Suppressor macrophage treated with lipopolysaccharide for 4 hours (primary cell): Measurements from ENCODE around the gene ZIC1.

Experiments
- DNase-seq: peaks from one replicate; pipeline ENCODE4 v3.0.0-alpha.2; 2020

ZIC1 gene

DNA sequence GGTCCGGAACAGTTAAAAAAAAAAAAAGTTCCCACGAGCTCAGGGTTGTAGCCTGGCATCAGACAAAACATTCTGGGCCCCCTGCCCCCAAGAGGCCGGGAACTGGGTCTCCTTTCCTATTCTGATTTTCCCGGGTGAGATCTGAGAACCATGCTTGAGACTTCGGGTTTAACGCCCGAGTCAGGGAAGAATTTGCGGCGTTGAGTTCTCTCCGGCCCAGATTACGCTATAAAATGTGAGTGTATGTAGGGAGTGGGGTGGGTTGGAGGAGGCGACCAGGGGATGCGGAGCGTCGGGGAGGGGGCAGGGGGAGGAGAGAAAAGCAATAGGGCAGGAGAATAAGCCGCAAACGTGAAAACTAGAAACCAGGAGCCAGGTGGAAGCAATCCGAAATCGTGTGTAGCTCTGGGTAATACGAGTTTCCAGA is 2.7 kb downstream of the ZIC1 start:
- no peak for DNase-seq

DNA sequence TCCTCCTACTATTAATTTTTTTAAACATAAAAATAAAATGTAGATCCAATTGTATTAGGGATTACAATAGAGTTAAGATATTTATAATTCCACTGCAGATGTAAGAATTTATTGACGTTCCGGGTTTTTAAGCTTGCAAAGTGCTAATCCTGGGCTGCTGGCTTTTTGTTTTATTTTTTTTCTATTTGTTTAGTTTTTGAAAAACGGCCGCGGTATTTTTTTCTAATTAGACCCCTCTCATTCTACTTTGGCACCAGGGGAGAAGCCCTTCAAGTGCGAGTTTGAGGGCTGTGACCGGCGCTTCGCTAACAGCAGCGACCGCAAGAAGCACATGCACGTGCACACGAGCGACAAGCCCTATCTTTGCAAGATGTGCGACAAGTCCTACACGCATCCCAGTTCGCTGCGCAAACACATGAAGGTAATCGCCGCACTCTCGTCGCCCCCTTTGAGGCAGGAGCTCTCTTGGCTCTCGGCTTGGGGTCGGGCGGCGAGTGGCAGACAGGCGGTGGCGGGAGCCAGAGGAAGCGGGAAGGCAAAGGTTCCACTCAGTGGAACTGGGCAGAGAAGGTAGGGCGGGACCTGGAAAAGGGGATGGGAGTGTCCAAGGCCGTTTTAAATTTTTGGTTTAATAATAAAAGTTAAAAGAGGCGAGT is 3.2 kb downstream of the ZIC1 start:
- no peak for DNase-seq

DNA sequence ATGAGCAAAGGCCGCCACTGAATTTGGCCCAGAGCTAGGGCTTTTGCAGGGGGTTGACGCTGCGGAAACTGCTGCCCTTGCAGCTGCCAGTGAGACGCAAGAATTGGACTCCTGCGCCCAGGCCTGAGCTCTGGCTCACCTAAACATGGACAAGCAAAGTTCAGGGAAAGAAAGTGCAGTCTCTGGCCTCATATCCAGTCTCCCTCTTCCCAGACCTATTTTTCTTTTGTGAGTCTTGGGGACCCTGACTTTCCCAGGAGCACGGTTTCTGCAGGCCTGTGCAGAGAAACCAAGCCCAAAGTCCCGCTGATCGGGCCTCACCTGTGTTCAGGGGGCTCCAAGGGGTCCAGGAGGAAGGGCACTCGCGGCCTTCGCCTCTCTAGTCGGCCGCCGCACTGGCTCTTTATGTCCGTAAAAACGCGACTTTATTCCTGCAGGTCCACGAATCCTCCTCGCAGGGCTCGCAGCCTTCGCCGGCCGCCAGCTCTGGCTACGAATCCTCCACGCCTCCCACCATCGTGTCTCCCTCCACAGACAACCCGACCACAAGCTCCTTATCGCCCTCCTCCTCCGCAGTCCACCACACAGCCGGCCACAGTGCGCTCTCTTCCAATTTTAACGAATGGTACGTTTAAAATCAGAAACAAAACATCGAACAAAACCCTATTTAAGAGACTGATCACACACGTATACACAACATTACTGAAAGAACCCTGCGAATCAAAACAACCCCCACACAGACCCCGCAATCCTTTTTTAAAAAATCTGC is 3.9 kb downstream of the ZIC1 start:
- DNase-seq, result no peak

DNA sequence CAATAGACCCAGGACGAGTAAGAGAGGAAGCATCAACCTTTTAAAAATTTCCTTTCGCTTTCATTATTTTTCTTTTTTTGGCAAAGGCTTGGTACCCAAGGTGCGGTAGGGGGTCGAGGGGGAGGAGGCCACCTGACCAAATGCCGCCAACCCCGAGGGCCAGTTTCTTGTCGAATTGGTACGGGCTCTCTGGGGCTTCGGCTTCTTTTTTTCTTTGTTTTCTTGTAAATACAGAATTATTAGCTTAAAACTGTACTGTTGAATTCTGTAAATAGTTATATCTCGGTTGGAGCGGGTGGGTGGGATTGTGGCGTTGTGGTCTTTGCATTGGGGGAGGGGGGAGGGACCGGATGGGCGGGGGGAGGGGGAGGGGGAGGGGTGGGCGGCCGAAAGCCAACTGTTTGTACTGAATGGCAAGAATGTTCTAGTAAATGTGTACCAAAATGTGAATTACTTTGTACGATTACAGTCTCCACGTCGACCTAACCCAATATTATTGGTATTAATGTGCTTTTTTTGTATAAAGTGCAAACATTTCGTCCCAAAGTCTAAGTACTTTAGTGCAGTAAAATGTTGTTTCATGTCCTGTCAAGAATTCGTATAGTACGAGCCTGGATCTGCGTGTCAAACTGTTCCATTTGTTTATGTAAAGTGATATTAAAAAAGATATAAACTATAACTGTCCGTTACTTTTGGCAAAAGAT is 4.7 kb downstream of the ZIC1 start:
- no peak for DNase-seq

DNA sequence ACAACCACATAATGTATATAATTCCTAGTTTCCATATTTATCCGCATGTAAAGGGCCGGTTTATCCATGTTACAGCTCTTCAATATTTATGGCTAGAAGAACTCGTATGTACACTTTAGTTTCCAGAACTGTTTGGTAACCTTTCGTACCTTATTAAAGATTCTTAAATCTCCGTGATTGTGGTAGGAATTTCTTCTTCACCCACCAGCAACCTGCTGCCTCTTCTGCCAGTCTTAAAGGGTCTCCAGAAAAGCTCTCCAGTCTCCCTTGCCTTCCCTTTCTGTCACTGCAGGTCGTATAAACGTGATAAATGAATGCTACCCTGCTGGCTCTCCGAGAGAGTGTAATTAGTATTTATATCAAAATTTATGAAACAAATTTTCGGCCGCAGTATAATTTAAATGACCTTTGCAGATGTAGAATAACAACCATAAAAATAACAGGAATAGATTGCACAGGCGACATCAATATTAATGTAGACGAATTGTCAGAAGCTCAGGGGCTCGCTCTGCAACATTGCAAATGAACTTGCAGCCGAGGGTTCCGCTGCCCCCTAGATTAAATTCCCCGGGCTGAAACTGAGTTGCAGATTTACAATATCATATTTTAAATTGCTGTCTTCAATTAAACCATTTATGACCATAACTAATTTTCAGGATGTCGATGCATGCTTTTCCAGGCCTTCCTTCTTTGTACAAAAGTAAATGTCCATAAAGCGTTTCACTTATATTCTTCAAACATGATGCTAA is 5.4 kb downstream of the ZIC1 start:
- no peak for DNase-seq

DNA sequence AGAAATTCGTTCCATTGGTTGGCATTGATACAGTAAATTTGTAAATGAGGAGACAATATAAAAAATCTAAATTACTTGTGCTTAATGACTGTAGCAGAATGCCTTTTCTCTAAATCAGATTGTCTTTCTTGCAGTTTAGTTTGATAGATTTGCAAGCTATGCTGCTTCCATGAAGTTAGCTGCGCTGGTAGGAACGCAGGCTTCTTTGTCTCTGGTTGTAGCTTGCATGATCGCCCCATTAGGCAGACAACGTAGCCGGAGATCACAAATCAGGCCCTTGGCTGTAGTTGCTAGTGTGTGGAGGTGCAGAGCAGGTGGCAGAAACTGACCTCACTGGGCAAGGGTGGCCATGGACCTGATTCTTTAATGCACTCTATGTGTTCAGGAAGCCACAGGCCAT is 6.1 kb downstream of the ZIC1 start:
- DNase-seq, result no peak

DNA sequence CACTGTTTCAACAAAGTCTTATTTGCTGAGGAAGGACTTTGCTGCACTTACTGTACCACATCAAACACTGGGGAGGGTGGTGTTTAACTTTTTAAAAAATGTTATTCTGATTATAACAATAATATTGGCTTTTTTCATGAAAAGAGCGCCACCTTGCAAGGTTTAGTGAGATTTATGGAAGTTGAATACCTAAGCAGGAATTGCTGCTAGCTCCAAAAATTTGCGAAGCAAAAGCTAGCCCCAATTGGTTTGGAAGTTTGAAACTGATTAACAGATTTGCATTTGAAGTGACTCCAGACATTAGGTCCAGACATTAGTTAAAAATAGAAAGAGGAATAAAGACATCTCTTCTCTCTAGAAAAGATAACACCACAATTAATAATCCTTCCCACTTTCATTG is 6.7 kb downstream of the ZIC1 start:
- DNase-seq, result no peak

DNA sequence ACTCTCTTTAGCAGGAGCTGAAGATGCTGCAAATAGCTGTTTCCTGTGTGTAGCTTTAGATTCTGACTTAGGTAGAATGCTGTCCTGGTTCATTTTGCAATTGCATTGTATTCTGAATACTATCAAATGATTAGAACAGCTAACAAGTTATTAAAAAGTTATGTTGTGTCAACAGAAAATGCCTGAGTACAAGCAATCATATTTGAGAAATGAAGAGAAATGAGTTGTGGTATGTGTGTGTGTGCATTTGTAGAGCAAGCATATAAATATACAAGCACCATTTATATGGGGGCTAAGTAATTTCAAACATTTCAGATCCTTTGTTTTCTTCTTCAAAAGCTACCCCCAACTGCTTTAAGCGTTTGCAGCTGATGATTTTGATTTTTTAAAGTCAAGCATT is 7.8 kb downstream of the ZIC1 start:
- no peak for DNase-seq

DNA sequence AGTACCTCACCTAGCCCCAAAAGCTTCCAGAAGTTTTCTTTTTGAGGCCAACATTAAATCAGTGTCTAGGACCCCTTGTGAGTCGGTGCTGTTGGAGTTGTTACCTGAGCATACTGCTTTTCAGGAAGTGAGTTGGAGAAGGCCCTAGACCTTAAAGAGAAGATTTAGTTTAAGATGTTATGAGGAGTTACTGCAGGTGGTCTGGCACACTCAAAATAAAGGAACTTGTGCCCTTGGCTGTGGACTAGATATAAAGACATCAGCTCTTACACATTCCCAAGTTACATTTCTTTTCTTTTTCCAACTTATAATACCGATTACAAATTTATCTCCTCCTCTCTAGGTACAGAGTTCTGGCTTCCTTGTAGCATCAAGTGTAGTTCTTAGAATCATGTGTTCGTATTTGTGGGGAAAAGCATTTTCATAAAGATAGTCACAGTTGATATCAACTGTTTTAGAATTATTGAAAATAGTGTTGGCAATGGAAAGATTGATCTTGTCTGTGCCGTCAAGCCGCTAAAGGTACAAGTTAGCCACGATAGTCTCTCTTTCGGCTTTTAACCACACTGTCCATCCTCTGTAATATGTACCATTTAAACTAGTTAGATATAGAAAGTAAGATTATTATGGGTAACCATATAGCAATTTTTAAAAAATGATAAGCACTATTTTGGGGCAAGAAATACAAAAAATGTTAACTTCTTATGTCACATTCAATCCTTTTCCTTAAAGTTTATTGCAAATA is 8.6 kb downstream of the ZIC1 start:
- DNase-seq, result no peak

DNA sequence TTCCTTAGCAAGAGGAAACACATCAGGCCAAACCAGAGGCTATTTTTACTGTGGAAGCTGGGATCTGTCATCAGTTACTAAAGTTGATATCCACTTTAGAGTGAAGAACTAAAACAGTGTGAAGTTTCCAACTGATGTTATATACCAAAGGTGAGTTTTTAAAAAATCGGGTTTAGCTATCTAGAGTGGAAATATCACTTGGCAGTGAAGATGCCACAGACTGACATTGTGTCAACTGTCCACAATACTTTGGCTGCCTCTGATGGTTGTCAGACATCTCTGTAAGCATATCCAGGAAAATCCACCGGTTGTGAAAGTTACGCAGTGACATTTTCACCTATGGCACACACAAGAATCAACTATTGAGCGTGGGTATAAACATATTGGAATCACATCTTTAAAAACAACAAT is 9.2 kb downstream of the ZIC1 start:
- DNase-seq, result no peak

DNA sequence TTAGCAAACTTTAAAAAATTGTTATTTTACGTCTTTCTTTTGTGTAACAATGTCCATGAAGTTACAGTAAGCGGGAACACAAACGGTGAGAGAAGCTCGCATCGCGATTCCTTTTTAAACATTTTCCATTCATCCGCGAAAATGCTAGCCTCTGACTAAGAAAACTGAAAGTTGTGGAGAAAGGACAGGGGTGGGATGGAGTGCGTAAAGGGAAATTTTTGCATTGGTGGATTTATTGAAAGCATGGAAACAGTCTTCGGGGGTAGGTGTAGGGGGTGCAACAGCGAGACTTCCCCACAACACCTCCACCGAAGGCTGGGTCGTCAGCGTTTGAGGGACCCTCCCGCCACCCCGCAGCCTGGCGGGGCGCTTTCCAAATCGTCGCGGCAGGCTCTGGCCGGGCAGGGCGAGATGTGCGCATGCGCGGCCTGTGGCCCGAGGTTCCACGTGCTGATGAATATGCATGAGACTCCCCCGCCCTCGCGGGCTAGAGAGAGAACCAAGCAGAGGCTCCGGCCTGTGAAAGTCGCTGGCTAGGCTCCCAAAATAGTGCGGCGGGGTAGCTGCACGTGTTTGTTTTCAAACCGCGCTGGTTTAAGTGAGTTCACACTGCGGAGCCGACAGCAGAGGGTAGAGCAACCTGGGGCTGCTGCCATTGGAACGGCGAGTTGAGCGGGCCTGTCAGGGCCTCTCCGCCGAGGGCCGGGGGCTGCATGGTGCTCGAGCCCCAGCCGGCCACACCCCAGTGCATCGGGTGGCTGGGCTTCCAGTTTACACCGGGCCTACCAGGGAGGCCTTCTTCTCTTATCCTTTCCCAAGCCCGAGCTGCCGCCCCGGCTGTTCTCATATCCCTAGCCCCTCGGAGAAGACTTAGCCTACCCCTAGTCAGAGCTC is 9.9 kb downstream of the ZIC1 start:
- DNase-seq, result no peak

DNA sequence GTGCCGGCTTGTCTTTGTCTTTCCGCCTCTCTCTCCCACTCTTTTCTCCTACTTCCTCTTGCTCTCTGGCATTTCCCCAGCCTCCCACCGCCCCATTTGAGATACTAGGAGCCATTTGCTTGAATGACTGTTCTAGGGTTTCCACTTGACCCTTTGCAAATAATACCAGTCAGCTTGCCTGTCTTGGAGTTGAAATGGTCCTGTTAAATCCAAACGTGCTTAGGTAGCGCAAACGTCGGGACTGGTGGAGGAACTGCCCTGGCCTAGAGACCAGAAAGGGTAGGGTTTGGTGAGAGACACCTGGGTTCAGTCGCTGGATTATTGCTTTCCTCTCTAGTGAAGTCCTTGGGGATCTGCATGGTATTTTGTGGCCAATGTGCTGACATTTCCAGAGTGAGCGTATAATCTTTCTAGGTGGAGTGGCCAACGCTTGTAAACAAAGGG is 10.6 kb downstream of the ZIC1 start:
- DNase-seq, result no peak

DNA sequence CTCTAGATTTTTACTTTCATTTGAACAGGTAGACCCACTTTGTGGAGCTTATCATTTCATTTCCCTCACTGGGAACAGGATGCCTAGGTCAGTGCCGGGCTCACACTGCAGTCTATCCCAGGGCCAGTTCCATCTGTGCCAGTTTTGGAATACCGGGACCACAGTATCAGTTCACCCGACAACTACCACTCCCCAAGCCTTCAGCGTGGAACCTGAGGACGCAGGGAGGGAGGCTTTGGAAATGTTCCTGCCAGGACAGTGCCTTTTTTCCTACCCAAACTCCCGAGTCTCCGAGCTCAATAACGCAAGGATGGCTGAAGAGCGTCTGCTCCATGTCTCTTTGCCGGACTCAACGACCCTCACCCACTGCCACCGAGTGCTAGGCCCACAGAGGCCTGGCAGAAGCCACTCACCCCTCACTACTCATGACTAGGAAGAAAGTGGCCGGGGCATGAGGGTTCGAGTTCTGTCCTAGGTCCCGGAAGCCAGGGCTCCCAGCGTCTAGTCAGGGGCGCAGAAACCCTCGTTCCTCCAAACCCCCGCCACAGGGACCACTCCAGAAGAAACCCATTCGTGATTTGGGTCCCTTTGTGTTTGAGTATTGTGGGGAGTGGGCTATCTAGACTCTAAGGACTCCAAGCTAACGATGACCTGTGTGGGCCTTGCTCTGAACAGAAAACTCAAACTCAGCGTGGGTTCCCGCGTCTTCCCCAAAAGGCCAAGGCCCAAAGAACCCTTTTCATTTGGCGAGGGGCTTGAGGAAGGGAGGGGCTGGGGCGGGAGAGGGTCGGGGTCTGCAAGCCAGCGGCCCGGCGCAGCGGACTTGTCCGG is 11.4 kb downstream of the ZIC1 start:
- no peak for DNase-seq

DNA sequence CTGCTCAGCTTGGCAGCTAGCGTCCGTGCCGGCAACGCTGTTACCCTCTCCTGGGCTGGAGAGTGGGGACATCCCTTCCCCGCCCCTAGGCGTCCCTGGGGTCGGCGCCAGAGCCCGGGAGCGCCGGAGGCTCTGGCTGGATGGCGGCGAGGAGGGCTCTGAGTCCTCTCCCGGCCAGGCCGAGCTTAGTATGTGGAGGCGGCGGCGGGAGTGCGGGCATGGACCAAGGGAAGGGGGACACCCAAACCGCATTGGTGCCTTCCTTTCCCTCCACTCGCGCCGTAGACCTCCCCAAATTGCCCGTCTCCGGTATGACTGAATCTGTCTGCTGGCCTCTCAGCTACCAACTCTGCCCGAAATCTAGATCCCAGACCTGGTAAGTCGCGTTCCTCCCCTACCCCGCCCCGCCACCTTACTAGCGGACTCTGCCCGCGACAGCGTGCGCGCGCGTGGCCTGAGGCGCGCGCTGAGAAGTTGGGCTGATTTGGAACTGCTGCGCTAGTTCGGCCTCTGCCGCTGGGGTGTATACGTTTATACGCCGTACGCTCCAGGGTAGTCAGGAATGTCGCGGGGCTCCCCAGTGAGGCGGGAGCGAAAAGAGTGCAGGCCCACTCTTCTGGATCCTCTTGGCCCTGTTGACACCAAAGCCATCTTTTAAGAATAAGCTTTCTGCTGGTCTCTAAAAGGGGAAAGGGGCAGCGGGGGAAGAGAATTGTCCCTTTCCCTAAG is 12.2 kb downstream of the ZIC1 start:
- no peak for DNase-seq

DNA sequence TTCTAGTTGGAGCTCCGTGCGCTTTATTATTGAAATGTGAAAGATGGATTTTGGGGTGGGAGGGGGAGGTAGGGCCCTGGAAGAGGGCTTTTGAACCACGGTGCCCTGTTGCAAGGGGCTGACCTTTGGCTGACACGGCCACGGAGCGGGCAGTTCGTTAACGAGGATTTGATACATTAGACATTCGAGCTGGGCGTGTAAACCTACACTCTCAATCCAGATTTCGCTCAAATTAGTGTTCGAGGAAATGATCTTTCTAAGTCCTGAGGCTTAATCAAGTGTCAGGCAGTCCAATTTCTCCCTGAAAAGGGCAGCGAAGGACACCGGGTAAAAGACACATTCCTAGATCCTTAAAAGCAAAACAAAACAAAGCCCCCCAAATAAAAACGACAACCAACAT is 13.0 kb downstream of the ZIC1 start:
- no peak for DNase-seq

DNA sequence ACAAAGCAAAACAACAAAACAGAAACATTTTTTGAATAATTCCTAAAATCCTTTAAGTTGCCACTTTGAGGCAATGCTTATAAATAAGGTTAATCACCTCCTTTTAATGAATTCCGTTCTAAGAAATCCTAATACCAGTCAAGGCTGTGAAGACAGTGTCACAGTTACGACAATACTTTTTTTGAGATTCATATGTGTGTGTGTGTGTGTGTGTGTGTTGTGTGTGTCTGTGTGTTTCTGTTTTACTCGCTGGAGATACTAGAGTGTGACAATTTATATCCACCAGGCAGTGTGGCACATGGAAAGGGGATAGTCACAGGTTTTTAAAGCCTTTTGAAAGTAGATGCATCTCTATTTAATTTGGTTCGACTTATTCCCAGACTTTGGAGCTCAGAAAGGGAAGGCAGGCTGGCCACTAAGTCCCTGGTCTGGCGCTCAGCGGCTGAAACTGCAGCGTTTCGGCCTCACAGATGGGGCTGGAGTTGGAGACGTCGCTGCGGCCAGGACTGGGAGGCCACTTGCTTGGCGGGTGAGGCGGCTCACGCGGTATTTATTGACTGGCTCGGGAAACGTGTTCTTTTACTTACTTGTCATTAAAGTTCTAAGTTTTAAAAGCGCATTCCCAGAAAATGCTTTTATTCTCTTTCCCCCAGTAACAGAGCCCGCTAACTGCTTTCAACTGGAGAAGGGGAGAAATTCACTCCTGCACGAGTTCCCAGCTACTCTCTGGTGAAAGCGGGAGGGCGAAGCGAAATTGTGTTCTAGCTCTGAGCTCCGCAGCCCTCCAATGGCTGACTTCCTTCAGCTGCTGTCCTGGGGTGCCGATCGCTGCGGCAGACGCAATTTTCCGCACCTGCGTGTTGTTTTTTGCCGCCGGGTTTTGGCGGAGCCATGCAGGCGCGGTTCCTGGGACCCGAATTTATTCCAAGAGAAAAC is 13.7 kb downstream of the ZIC1 start:
- no peak for DNase-seq

DNA sequence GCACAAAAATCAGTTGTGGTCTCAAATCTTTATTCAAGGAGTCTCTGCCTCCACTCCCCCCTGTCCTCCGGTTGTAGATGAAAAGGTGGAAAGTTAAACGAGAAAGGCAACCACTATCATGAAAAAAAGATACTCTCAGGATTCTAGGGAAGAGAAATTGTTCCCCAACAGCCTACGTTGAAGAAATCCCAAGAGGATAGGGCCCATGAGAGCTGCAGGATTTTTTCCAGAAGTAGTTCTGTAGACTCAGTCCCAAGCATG is 14.3 kb downstream of the ZIC1 start:
- no peak for DNase-seq

DNA sequence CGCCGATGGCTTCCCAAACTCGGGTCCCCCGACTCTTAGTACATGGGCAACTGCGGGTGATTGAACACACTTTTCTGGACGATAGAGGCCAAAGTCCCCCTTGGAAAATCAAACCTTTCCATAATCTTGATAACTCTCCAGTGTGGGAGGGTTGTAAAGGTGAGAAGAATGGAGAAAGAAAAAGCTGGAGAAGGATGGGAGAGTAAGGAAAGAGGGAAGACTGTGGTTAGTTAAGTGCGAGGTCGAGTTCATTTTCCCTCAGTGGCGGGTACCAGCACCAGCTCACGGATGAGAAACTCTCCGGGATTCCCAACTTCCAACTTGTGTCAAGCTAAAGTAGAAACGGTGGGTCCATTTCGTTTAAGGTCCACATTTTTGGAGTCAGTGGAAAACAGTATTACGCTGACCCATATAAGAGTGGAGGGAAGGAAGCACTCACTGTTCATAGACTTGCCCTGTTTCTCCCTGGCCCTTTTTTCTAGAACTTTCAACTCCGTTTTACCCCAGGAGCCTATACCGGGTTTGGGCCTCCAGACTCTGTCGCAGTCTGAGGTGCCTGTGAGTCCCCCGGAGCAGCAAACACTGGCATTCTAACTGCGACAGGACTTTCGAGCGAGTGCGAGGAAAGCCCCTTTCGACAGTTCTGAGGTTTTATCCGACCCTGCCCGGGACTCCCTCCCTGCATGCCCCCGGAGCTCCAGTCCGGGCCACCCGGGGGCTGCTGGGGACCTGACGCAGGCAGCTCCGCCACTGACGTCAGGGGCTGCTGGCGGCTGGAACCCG is 14.8 kb downstream of the ZIC1 start:
- no peak for DNase-seq
